HEK293 (cell line): ENCODE measurements around the gene TUT1.

Source experiments
- CTCF ChIA-PET: fragments of 350-600 bp; formaldehyde crosslinking; extraction: SDS; loops from one replicate; lab custom pipeline; 2021; ENCODE audit warnings: antibody characterized with exemption; lab: Yijun Ruan, JAX
- POLR2A ChIA-PET: fragments of 300-600 bp; formaldehyde crosslinking; extraction: SDS; loops from one replicate; lab custom pipeline; 2020; ENCODE audit warnings: antibody characterized with exemption, inconsistent platforms; lab: Yijun Ruan, JAX
- H3K27ac ChIP-seq: fragments of 200-500 bp; sonication (Bioruptor generic); 2 replicates; pipeline ENCODE4 v1.5.1; 2014; ENCODE audit warnings: low read depth, low read length, control low read depth, inconsistent platforms; ENCODE audit errors: extremely low read depth
- H3K36me3 ChIP-seq, 2 experiments: fragments of 200-500 bp in 1 of 2; sonication (Bioruptor generic) in 1 of 2; 1 replicate in 1 of 2; 2 replicates in 1 of 2; pipeline ENCODE4 v1.5.1; 2014 to 2017; ENCODE audit warnings: inconsistent platforms in 2 of 2, low read length in 2 of 2; ENCODE audit not compliant: control insufficient read depth in 2 of 2, insufficient read depth in 1 of 2
- H3K4me1 ChIP-seq: fragments of 200-500 bp; sonication (Bioruptor generic); 2 replicates; pipeline ENCODE4 v1.5.1; 2014; ENCODE audit warnings: mild to moderate bottlenecking, low read length, inconsistent platforms; ENCODE audit not compliant: control insufficient read depth, insufficient read depth
- H3K4me3 ChIP-seq: 2 replicates; pipeline ENCODE4 v1.5.1; 2011; ENCODE audit warnings: low read depth, mild to moderate bottlenecking, control low read depth, low read length, moderate library complexity
- H3K9me3 ChIP-seq: fragments of 200-500 bp; sonication (Bioruptor generic); 2 replicates; pipeline ENCODE4 v1.5.1; 2014; ENCODE audit warnings: low read depth, low read length, inconsistent platforms; ENCODE audit not compliant: control insufficient read depth, insufficient read depth
- INSM2 ChIP-seq: fragments of 450-650 bp; formaldehyde crosslinking; IDR thresholded peaks from 2 replicates; pipeline ENCODE4 v1.5.1; 2016; ENCODE audit warnings: missing biosample characterization, missing genetic modification characterization
- KLF1 ChIP-seq: fragments of 450-650 bp; formaldehyde crosslinking; IDR thresholded peaks from 2 replicates; pipeline ENCODE4 v1.5.1; 2016; ENCODE audit warnings: missing biosample characterization, missing genetic modification characterization
- KLF9 ChIP-seq: fragments of 450-650 bp; formaldehyde crosslinking; IDR thresholded peaks from 2 replicates; pipeline ENCODE4 v1.5.1; 2016; ENCODE audit warnings: missing biosample characterization, missing genetic modification characterization, low read depth
- MEIS1 ChIP-seq: sonication (generic); formaldehyde crosslinking; IDR thresholded peaks from 2 replicates; pipeline ENCODE4 v1.8.1; 2022; ENCODE audit warnings: missing genetic modification reagents, mild to moderate bottlenecking, borderline replicate concordance
- SCRT1 ChIP-seq: fragments of 450-650 bp; formaldehyde crosslinking; IDR thresholded peaks from 2 replicates; pipeline ENCODE4 v1.5.1; 2016; ENCODE audit warnings: missing biosample characterization, missing genetic modification characterization, borderline replicate concordance
- SETDB1 ChIP-seq: IDR thresholded peaks from one replicate; pipeline ENCODE4 v1.6.1; 2017; ENCODE audit warnings: mild to moderate bottlenecking, low read length, moderate library complexity, mixed read lengths; ENCODE audit not compliant: insufficient read length
- ZNF221 ChIP-seq: fragments of 450-650 bp; formaldehyde crosslinking; IDR thresholded peaks from 2 replicates; pipeline ENCODE4 v1.5.1; 2017; ENCODE audit warnings: missing biosample characterization, missing genetic modification characterization, borderline replicate concordance
- ZNF248 ChIP-seq: fragments of 450-650 bp; formaldehyde crosslinking; IDR thresholded peaks from 2 replicates; pipeline ENCODE4 v1.5.1; 2017; ENCODE audit warnings: missing biosample characterization, missing genetic modification characterization
- ZNF335 ChIP-seq: fragments of 450-650 bp; formaldehyde crosslinking; conservative IDR thresholded peaks from 2 replicates; pipeline ENCODE4 v1.5.1; 2016; ENCODE audit warnings: missing biosample characterization, missing genetic modification characterization
- ZNF560 ChIP-seq: fragments of 450-650 bp; formaldehyde crosslinking; IDR thresholded peaks from 2 replicates; pipeline ENCODE4 v1.5.1; 2017; ENCODE audit warnings: missing biosample characterization, missing genetic modification characterization, borderline replicate concordance
- ZSCAN16 ChIP-seq: fragments of 450-650 bp; formaldehyde crosslinking; IDR thresholded peaks from 2 replicates; pipeline ENCODE4 v1.5.1; 2016; ENCODE audit warnings: missing biosample characterization, missing genetic modification characterization
- TF ChIP-seq, protein P1 (sequence below): fragments of 450-650 bp; formaldehyde crosslinking; IDR thresholded peaks from 2 replicates; pipeline ENCODE4 v1.5.1; 2016; ENCODE audit warnings: missing biosample characterization, missing genetic modification characterization
- TF ChIP-seq, protein P2 (sequence below): fragments of 450-650 bp; formaldehyde crosslinking; IDR thresholded peaks from 2 replicates; pipeline ENCODE4 v1.5.1; 2016; ENCODE audit warnings: missing biosample characterization, missing genetic modification characterization

Gene TUT1

DNA sequence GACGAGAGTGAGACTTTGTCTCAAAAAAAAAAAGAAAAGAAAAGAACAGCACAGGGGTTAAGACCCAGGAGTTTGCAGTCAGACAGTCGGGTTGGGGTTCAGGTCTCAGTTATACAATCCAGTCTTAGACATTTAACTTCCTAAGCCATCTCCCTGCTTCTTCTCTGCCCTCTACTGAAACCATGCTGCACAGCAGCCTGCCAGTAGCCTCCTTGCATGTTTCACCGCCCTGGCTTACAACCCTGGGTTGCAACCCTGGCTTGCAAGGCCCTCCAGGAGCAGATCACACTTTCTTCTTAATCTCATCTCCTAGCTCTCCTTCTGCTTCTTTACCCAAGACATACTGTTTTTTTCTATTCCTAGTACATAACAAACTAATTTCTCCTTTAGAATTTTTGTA is 36.4 kb upstream of the TUT1 start:
- Histone ChIP-seq H3K27ac (no peak overlapping the region), H3K4me1 (no peaks in the 10 kb centered on the region), H3K9me3 (no peaks in the 10 kb centered on the region), H3K4me3 (no peak overlapping the region), H3K36me3 (peaks cover 19 to 81% of the 10 kb centered on the region in 2 experiments)
- CTCF ChIA-PET: interaction anchor here (1.2 kb wide), 1 partner anchor 16 kb away, joined by 6 read pairs; no protein-coding TSS in a partner anchor
- POLR2A ChIA-PET: interaction anchor here (0.6 to 1.2 kb wide), 2 partner anchors 28 to 37 kb away, joined by 5 read pairs; partner anchors contain the start of gene TUT1
- TF ChIP-seq ZNF248 (tag by site-specific recombination) (no peak), SETDB1 (no peak), INSM2 (tag by site-specific recombination) (no peak), SCRT1 (tag by site-specific recombination) (no peak), ZNF221 (tag by site-specific recombination) (no peak), KLF9 (tag by site-specific recombination) (no peak), ZSCAN16 (no peak), ZNF560 (no peak), KLF1 (tag by site-specific recombination) (no peak), ZNF335 (tag by site-specific recombination) (no peak)
- TF ChIP-seq, protein P1, sequence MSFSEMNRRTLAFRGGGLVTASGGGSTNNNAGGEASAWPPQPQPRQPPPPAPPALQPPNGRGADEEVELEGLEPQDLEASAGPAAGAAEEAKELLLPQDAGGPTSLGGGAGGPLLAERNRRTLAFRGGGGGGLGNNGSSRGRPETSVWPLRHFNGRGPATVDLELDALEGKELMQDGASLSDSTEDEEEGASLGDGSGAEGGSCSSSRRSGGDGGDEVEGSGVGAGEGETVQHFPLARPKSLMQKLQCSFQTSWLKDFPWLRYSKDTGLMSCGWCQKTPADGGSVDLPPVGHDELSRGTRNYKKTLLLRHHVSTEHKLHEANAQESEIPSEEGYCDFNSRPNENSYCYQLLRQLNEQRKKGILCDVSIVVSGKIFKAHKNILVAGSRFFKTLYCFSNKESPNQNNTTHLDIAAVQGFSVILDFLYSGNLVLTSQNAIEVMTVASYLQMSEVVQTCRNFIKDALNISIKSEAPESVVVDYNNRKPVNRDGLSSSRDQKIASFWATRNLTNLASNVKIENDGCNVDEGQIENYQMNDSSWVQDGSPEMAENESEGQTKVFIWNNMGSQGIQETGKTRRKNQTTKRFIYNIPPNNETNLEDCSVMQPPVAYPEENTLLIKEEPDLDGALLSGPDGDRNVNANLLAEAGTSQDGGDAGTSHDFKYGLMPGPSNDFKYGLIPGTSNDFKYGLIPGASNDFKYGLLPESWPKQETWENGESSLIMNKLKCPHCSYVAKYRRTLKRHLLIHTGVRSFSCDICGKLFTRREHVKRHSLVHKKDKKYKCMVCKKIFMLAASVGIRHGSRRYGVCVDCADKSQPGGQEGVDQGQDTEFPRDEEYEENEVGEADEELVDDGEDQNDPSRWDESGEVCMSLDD (tag by site-specific recombination): no peak

DNA sequence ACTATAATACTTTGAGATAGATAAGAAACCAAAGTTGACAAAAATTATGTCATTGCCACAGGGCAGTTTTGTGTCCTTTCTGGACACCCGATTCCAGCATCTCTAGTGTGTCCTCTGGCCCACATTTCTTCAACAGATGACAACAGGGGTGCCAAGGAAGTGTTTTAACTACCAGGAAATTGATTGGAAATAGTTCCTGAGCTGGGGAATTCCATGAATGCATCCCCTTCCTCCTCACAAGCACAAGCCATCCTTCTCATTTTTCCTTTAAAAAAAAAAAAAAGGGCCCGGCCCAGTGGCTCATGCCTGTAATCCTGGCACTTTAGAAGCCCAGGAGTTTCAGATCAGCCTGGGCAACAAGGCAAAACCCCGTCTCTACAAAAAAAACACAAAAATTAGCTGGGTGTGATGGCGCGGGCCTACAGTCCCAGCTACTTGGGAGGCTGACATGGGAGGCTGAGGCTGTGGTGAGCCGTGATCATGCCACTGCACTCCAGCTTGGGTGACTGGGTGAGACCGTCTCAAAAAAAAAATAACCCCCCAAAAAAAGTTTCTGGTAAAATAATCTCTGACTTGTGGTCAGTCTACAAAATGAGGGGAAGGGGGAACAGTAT is 31.3 kb upstream of the TUT1 start:
- H3K36me3 ChIP-seq: peaks cover 5 to 37% of the 10 kb centered on the region in 2 experiments
- H3K9me3 ChIP-seq: no peaks in the 10 kb centered on the region
- no peak overlapping the region for H3K4me3 ChIP-seq
- TF ChIP-seq, protein P2, sequence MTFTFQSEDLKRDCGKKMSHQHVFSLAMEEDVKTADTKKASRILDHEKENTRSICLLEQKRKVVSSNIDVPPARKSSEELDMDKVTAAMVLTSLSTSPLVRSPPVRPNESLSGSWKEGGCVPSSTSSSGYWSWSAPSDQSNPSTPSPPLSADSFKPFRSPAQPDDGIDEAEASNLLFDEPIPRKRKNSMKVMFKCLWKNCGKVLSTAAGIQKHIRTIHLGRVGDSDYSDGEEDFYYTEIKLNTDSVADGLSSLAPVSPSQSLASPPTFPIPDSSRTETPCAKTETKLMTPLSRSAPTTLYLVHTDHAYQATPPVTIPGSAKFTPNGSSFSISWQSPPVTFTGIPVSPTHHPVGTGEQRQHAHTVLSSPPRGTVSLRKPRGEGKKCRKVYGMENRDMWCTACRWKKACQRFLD (tag by site-specific recombination): no peak
- TF ChIP-seq ZNF335 (tag by site-specific recombination) (peak; percentile 9), MEIS1 (CRISPR knock-in tag) (no peak)
- POLR2A ChIA-PET: interaction anchor here (0.6 to 6.0 kb wide), 29 partner anchors 9 to 233 kb away, joined by 3 to 109 read pairs (median 5); partner anchors contain the start of genes C11orf98, CSKMT, EEF1G and EML3
- CTCF ChIA-PET: interaction anchor here (0.6 to 2.5 kb wide), 3 partner anchors 12 to 63 kb away, joined by 3 to 18 read pairs (median 6); no protein-coding TSS in a partner anchor
- H3K4me1 ChIP-seq: no peaks in the 10 kb centered on the region
- peak overlapping the region; percentile 40 for H3K27ac ChIP-seq
